HepG2 (cell line): ENCODE data around the gene AMZ2. TPM values are rescaled to one million over a fixed set of nuclear protein-coding genes. Genes with fewer than 3 reads are reported as not detected.

Experiments
- AGO1 ChIP-seq: fragments of 200-400 bp; formaldehyde crosslinking; IDR thresholded peaks from 2 replicates; pipeline ENCODE4 v1.6.1; 2017; ENCODE audit warnings: mild to moderate bottlenecking, low read depth, low read length, moderate library complexity; ENCODE audit not compliant: poor library complexity, severe bottlenecking
- DPF2 ChIP-seq: sonication (generic); formaldehyde crosslinking; IDR thresholded peaks from 2 replicates; pipeline ENCODE4 v1.4.0; 2020; ENCODE audit warnings: mild to moderate bottlenecking, low read depth, missing genetic modification reagents, borderline replicate concordance
- FOXA1 ChIP-seq, 2 experiments: fragments of 450-650 bp in 1 of 2; sonication (generic) in 1 of 2; formaldehyde crosslinking in 1 of 2; IDR thresholded peaks; 2 replicates each; pipeline versions ENCODE4 v1.4.0 to v1.6.1; 2016 to 2020; ENCODE audit warnings: missing genetic modification reagents in 1 of 2
- KLF9 ChIP-seq: IDR thresholded peaks from 2 replicates; pipeline ENCODE4 v1.6.1; 2016; ENCODE audit warnings: low read depth
- NFE2 ChIP-seq: sonication (generic); formaldehyde crosslinking; IDR thresholded peaks from 2 replicates; pipeline ENCODE4 v1.4.0; 2020; ENCODE audit warnings: missing genetic modification reagents
- REXO4 ChIP-seq: sonication (generic); formaldehyde crosslinking; IDR thresholded peaks from 2 replicates; pipeline ENCODE4 v1.8.0; 2022; ENCODE audit warnings: missing genetic modification reagents, mild to moderate bottlenecking, borderline replicate concordance
- RXRA ChIP-seq: sonication (generic); formaldehyde crosslinking; IDR thresholded peaks from 2 replicates; pipeline ENCODE4 v1.5.1; 2020; ENCODE audit warnings: missing genetic modification reagents
- SMAD9 ChIP-seq: sonication (generic); formaldehyde crosslinking; IDR thresholded peaks from 2 replicates; pipeline ENCODE4 v1.5.1; 2020; ENCODE audit warnings: mild to moderate bottlenecking, missing genetic modification reagents
- SP2 ChIP-seq: sonication (generic); formaldehyde crosslinking; IDR thresholded peaks from 2 replicates; pipeline ENCODE4 v1.5.1; 2020; ENCODE audit warnings: mild to moderate bottlenecking, missing genetic modification reagents
- STAT5B ChIP-seq: sonication (generic); formaldehyde crosslinking; IDR thresholded peaks from 2 replicates; pipeline ENCODE4 v1.4.0; 2020; ENCODE audit warnings: missing genetic modification reagents
- TCF7L2 ChIP-seq: IDR thresholded peaks from 2 replicates; pipeline ENCODE4 v1.6.1; 2011; ENCODE audit warnings: mild to moderate bottlenecking, low read depth, low read length, moderate library complexity
- ZBTB7A ChIP-seq: sonication (generic); formaldehyde crosslinking; IDR thresholded peaks from 2 replicates; pipeline ENCODE4 v1.8.0; 2022; ENCODE audit warnings: mild to moderate bottlenecking, missing genetic modification reagents
- ZC3H4 ChIP-seq: sonication (generic); formaldehyde crosslinking; IDR thresholded peaks from 2 replicates; pipeline ENCODE4 v1.4.0; 2020; ENCODE audit warnings: missing genetic modification reagents, borderline replicate concordance
- ZNF589 ChIP-seq: sonication (generic); formaldehyde crosslinking; conservative IDR thresholded peaks from 2 replicates; pipeline ENCODE4 v1.8.0; 2022; ENCODE audit warnings: mild to moderate bottlenecking, moderate library complexity, missing genetic modification reagents
- ZNF788 ChIP-seq: sonication (generic); formaldehyde crosslinking; IDR thresholded peaks from 2 replicates; pipeline ENCODE4 v1.5.0; 2020; ENCODE audit warnings: mild to moderate bottlenecking, missing genetic modification reagents, borderline replicate concordance
- polyA plus RNA-seq, 8 experiments: library from polyadenylated mRNA; depleted of rRNA in 3 of 8; stranded (reverse) in 7 of 8; unstranded in 1 of 8; fragments of >200 nt; fragmentation: Illumina TruSeq in 4 of 8; extraction: Trizol in 4 of 8; gene quantifications; 2 replicates each; pipeline versions ENCODE4 v1.2.1 to v1.2.3, GENCODE V29; 2011 to 2016; ENCODE audit warnings: low read depth in 4 of 8, missing spikeins in 1 of 8, mixed read lengths in 1 of 8; ENCODE audit not compliant: insufficient read depth in 1 of 8
- total RNA-seq, 5 experiments: library from RNA; depleted of rRNA; stranded (reverse); fragments of >200 nt; fragmentation: Illumina TruSeq; extraction: Trizol; gene quantifications; 2 replicates each; pipeline ENCODE4 v1.2.3, GENCODE V29; 2016; ENCODE audit warnings: low read depth in 1 of 5
- TF ChIP-seq, protein P1 (sequence below): IDR thresholded peaks from 2 replicates; pipeline ENCODE4 v1.6.1; 2016; ENCODE audit warnings: control low read depth
- TF ChIP-seq, protein P2 (sequence below): IDR thresholded peaks from 2 replicates; pipeline ENCODE4 v1.6.1; 2016; ENCODE audit warnings: low read depth, borderline replicate concordance
- TF ChIP-seq, protein P3 (sequence below): sonication (generic); formaldehyde crosslinking; IDR thresholded peaks from 2 replicates; pipeline ENCODE4 v1.4.0; 2020; ENCODE audit warnings: mild to moderate bottlenecking, missing genetic modification reagents
- TF ChIP-seq, protein P4 (sequence below): sonication (generic); formaldehyde crosslinking; IDR thresholded peaks from 2 replicates; pipeline ENCODE4 v1.5.1; 2020; ENCODE audit warnings: mild to moderate bottlenecking, missing genetic modification reagents, borderline replicate concordance

The AMZ2 gene
- total and polyA plus RNA-seq, 2 of the 13 experiments (the other 11 are each of a cell fraction or from before 2014, with no cell fraction given) = 86.9 to 90.2 TPM

DNA sequence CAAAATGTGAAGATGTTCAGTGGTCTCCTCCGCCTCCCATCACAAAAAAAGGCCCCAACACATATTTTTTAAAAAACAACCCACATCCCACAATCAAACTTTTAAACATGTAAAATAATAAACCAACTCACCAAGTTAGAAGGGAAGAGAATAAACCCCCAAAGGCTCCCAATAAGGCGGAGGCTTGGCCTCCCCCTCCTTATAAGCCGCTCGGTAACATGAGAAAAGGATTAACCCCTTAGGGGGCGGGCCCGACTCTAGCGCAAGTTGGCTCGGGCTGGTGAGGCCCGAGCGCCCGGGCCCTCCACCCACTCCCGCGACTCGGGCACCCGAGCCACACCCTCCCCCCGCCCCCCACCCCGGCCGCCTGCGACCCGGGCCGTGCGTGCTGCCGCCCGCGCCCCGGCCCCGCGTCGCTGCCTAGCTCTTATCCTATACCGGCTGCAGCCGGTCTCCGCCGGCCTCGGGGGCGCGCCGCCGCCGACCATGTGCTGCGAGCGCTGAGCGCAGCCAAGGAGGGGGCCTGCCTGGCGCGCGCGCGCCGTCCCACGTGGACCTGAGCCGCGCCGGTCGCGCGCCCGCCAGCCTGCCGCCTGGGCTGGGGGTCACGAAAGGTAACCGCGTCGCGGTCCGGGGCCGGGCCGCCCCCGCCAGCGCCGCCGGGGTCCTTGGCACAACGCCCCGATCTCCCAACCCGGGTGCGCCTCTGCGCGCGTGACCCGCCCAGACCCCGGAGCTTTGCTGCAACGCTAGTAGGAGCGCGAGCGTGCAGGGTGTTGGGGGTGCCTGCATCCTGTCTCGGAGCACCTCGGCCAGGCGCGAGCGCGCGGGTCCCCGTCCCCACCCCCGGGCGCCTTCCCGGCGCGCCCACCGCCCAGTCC is 43.4 kb downstream of the AMZ2 start, which contains the start of the genes ARSG and SLC16A6 (continued):
- TF ChIP-seq DPF2 (no peak), STAT5B (CRISPR knock-in tag) (no peak), SP2 (CRISPR knock-in tag) (no peak), ZNF788 (CRISPR knock-in tag) (no peak), ZBTB7A (CRISPR knock-in tag) (no peak), SMAD9 (CRISPR knock-in tag) (no peak), AGO1 (no peak), TCF7L2 (no peak), KLF9 (no peak), FOXA1 (IDR thresholded peaks at IDR 0.05) (no peak), FOXA1 (CRISPR knock-in tag; IDR thresholded peaks at IDR 0.05) (no peak), REXO4 (CRISPR knock-in tag) (no peak), ZC3H4 (CRISPR knock-in tag) (0 out of 2 replicates have a peak, but pooled peaks have one; percentile 9), ZNF589 (CRISPR knock-in tag) (no peak), NFE2 (no peak), RXRA (CRISPR knock-in tag) (peak; percentile 32; the same call in 1 of the 2 replicates)
- TF ChIP-seq, protein P1, sequence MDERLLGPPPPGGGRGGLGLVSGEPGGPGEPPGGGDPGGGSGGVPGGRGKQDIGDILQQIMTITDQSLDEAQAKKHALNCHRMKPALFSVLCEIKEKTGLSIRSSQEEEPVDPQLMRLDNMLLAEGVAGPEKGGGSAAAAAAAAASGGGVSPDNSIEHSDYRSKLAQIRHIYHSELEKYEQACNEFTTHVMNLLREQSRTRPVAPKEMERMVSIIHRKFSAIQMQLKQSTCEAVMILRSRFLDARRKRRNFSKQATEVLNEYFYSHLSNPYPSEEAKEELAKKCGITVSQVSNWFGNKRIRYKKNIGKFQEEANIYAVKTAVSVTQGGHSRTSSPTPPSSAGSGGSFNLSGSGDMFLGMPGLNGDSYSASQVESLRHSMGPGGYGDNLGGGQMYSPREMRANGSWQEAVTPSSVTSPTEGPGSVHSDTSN (CRISPR knock-in tag) = no peak
- TF ChIP-seq, protein P2, sequence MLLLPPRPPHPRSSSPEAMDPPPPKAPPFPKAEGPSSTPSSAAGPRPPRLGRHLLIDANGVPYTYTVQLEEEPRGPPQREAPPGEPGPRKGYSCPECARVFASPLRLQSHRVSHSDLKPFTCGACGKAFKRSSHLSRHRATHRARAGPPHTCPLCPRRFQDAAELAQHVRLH (CRISPR knock-in tag) = no peak
- TF ChIP-seq, protein P3, sequence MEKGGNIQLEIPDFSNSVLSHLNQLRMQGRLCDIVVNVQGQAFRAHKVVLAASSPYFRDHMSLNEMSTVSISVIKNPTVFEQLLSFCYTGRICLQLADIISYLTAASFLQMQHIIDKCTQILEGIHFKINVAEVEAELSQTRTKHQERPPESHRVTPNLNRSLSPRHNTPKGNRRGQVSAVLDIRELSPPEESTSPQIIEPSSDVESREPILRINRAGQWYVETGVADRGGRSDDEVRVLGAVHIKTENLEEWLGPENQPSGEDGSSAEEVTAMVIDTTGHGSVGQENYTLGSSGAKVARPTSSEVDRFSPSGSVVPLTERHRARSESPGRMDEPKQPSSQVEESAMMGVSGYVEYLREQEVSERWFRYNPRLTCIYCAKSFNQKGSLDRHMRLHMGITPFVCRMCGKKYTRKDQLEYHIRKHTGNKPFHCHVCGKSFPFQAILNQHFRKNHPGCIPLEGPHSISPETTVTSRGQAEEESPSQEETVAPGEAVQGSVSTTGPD = no peak
- TF ChIP-seq, protein P4, sequence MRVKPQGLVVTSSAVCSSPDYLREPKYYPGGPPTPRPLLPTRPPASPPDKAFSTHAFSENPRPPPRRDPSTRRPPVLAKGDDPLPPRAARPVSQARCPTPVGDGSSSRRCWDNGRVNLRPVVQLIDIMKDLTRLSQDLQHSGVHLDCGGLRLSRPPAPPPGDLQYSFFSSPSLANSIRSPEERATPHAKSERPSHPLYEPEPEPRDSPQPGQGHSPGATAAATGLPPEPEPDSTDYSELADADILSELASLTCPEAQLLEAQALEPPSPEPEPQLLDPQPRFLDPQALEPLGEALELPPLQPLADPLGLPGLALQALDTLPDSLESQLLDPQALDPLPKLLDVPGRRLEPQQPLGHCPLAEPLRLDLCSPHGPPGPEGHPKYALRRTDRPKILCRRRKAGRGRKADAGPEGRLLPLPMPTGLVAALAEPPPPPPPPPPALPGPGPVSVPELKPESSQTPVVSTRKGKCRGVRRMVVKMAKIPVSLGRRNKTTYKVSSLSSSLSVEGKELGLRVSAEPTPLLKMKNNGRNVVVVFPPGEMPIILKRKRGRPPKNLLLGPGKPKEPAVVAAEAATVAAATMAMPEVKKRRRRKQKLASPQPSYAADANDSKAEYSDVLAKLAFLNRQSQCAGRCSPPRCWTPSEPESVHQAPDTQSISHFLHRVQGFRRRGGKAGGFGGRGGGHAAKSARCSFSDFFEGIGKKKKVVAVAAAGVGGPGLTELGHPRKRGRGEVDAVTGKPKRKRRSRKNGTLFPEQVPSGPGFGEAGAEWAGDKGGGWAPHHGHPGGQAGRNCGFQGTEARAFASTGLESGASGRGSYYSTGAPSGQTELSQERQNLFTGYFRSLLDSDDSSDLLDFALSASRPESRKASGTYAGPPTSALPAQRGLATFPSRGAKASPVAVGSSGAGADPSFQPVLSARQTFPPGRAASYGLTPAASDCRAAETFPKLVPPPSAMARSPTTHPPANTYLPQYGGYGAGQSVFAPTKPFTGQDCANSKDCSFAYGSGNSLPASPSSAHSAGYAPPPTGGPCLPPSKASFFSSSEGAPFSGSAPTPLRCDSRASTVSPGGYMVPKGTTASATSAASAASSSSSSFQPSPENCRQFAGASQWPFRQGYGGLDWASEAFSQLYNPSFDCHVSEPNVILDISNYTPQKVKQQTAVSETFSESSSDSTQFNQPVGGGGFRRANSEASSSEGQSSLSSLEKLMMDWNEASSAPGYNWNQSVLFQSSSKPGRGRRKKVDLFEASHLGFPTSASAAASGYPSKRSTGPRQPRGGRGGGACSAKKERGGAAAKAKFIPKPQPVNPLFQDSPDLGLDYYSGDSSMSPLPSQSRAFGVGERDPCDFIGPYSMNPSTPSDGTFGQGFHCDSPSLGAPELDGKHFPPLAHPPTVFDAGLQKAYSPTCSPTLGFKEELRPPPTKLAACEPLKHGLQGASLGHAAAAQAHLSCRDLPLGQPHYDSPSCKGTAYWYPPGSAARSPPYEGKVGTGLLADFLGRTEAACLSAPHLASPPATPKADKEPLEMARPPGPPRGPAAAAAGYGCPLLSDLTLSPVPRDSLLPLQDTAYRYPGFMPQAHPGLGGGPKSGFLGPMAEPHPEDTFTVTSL (CRISPR knock-in tag) = no peak
